ENCODE results near the gene MAP1LC3A.

The MAP1LC3A gene

DNA sequence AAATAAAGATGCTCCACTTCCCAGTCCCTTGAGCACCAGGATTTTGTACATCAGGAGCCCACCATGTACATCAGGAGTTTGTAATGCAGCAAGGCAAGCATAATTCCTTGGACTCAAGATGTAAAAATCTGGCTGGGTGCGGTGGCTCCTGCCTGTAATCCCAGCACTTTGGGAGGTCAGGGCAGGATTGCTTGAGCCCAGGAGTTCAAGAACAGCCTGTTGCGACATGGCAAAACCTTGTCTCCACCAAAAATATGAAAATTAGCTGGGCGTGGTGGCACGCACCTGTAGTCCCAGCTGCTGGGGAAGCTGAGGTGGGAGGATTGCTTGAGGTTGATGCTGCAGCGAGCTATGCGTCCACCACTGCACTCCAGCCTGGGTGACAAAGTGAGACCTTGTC is 16.1 kb upstream of the MAP1LC3A start:
- FAIRE-seq: no peak
- no peak for DNase-seq (ENCODE audit: insufficient read length)
- TF ChIP-seq TAF1 (IDR thresholded peaks at IDR 0.05; ENCODE audit: borderline replicate concordance, low read depth, low read length): no peak
- no peak for TF ChIP-seq POLR2AphosphoS5 (IDR thresholded peaks at IDR 0.05; ENCODE audit: low read depth, low read length)
- no peak for TF ChIP-seq POLR2A (IDR thresholded peaks at IDR 0.05; ENCODE audit: low read depth, low read length)

DNA sequence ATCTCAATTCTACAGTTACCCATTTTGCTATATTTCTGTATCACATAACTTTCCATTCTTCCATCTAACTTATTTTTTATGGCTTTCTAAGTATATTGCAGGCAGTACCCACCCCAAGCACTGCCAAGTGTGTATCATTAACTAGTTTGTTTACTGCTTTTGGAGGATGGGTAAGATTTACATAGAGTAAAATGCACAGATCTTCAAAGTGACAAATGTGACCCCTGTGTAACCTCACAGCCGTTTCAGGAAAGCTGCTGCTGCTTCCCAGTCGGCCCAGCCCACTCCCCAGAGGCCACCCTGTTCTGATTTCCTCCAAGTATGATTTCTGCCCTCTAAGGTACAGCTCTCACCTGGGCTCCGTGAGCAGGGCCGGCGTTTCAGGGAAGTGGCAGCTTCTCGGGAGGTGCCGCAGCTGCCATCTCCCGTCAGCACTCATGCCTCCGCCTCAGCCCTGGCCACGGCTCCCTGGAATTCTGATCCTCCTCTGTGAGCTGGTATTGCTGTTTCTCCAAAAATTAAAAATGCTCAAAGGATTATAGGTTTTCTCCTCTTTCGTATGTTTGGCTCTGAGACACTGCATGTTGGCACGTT is 15.0 kb upstream of the MAP1LC3A start:
- no peak for TF ChIP-seq TAF1 (IDR thresholded peaks at IDR 0.05; ENCODE audit: borderline replicate concordance, low read depth, low read length)
- no peak for TF ChIP-seq POLR2A (IDR thresholded peaks at IDR 0.05; ENCODE audit: low read depth, low read length)
- no peak for TF ChIP-seq POLR2AphosphoS5 (IDR thresholded peaks at IDR 0.05; ENCODE audit: low read depth, low read length)
- FAIRE-seq: no peak
- DNase-seq (ENCODE audit: insufficient read length): no peak

DNA sequence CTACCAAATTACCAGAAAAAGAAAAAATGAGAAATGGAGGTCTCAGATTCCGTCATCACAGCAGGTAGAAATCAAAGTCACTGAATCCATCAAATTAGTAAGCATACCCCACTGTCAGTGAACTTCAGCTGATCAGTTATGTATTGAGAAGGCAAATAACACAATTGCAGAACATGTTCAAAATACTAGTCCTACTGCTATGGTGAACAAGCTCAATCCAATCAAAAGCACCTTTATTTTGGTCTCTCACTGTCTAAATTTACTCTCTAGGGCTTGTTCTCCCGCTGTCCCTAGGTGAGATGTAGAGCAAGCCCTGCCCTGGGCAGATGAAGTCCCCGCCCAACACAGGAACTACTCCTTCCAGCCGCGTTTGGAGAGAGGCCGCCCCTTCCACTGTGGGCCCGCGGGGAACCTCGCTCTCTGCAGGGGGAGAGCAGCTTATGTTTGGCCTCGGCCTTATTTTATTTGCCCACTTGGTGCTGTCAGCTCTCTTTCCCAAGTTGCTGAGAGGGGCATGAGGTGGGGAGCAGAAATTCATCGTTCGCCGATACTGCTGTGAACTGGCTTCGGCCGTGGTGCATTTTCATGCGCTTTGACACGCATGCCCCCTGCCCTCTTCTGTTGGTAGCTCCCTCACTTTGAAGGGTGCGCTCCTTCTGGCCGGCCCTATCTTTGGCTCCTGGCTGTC is 14.3 kb upstream of the MAP1LC3A start:
- FAIRE-seq (no peak), DNase-seq (ENCODE audit: insufficient read length) (no peak)
- TF ChIP-seq TAF1 (IDR thresholded peaks at IDR 0.05; ENCODE audit: borderline replicate concordance, low read depth, low read length): no peak
- TF ChIP-seq POLR2A (IDR thresholded peaks at IDR 0.05; ENCODE audit: low read depth, low read length): no peak

DNA sequence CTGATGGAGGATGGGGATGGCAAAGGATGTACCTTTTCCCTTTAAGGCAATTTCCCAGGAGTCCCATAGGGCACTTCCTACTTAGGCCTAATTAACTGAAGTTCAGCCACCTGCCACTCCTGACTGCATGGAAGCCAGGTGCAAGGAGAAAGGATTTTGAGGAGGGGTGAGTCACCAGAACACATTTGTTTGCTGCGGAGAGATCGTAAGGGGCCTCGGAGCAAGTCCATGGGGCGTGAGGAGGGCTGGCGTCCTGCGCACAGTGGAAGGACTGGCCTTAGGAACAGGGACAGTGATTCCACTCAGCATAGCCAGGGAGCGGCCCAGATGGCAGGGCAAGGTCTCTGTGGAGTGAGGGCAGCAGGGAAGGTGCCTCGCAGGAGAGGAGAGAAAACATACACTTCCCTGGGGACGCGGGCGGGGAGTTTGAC is 11.8 kb upstream of the MAP1LC3A start:
- TF ChIP-seq TAF1 (IDR thresholded peaks at IDR 0.05; ENCODE audit: borderline replicate concordance, low read depth, low read length) (no peak), POLR2A (IDR thresholded peaks at IDR 0.05; ENCODE audit: low read depth, low read length) (no peak), POLR2AphosphoS5 (IDR thresholded peaks at IDR 0.05; ENCODE audit: low read depth, low read length) (no peak)
- DNase-seq (ENCODE audit: insufficient read length) (no peak), FAIRE-seq (no peak)

DNA sequence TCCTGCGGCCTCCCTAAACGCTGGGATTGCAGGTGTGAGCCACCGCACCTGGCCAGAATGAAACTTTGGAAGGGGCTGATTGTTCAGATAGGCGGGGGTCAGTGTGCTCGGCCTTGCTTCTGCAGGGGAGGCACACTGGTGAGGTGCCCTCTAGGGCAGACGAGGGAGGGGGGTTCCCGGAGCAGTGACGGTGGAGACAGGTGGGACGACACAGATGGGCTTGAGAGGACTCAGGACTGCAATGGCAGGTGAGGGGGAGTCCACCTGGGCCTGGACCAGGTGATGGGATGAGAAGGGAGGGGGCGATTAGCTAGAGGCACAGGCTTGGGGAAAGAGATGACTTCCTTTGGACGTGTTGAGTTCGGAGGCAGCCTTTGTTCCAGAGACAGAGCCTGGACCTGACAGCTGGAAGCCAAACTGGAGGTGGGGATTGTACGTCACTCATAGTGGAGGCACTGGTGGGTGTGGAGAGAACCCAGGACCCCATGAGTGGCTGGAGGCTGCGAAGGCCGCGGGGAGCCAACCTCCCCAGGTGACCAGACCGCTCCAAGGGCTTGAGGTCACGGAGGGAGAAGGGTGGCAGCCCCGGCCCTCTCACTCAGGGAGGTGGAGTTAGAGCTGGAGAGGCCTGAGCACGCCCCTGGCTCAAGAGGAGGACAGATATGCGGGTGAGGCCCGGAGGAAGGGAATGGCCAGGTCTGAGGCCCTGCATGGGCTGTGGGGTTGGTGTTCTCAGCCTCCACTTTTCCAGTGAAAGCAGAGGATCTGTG is 10.5 kb upstream of the MAP1LC3A start:
- no peak for TF ChIP-seq POLR2AphosphoS5 (IDR thresholded peaks at IDR 0.05; ENCODE audit: low read depth, low read length)
- TF ChIP-seq POLR2A (IDR thresholded peaks at IDR 0.05; ENCODE audit: low read depth, low read length): no peak
- no peak for TF ChIP-seq TAF1 (IDR thresholded peaks at IDR 0.05; ENCODE audit: borderline replicate concordance, low read depth, low read length)
- FAIRE-seq: no peak
- no peak for DNase-seq (ENCODE audit: insufficient read length)

DNA sequence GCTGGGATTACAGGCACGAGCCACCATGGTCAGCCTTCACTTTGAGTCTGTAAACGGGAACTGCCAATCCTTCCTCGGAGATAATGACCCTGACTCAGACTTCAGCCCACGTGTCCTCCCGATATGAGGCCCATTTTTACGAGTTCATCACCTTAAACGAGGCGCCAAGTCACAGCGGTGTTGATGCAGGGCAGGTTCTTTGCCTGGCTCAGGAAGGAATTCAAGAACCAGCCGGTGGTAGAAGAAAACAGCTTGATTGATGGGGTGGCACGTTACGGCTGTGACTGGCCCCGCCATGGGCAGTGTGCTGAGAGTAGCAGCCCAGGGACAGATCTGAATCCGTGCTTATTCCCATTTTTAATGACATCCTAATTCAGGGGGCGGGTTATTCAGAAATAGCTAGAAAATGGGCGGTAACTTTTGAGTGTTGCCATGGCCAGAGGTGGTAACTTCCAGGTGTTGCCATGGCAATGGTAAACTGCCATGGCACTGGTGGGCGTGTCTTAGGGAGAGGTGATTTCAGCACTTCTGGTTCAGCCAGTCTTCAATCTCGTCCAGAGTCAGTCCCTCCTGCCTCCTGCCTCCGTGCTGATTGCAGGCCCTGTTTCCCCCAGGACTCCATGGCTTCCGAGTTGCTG is 9.1 kb upstream of the MAP1LC3A start:
- FAIRE-seq: no peak
- DNase-seq (ENCODE audit: insufficient read length): no peak
- TF ChIP-seq POLR2A (IDR thresholded peaks at IDR 0.05; ENCODE audit: low read depth, low read length) (no peak), TAF1 (IDR thresholded peaks at IDR 0.05; ENCODE audit: borderline replicate concordance, low read depth, low read length) (no peak)

DNA sequence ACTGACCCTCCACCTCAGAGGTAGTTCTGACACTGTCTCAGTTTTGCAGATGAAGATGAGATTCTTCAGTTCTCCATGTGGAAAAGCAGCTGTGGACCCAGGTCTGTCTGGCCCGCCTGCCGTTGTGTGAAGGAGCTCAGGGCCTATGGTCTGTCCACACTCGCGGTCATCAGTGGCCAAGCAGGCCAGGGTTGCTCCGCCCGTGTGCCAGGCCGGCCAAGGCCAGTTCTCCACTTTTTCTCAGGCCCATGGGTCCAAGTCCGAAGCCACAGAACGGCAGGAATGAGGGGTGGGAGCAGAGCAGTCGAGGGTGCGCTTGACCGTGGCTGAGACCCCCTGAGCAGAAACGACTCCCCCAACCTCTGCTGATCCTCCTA is 8.6 kb upstream of the MAP1LC3A start:
- DNase-seq (ENCODE audit: insufficient read length) (no peak), FAIRE-seq (no peak)
- no peak for TF ChIP-seq TAF1 (IDR thresholded peaks at IDR 0.05; ENCODE audit: borderline replicate concordance, low read depth, low read length)
- no peak for TF ChIP-seq POLR2AphosphoS5 (IDR thresholded peaks at IDR 0.05; ENCODE audit: low read depth, low read length)
- no peak for TF ChIP-seq POLR2A (IDR thresholded peaks at IDR 0.05; ENCODE audit: low read depth, low read length)

DNA sequence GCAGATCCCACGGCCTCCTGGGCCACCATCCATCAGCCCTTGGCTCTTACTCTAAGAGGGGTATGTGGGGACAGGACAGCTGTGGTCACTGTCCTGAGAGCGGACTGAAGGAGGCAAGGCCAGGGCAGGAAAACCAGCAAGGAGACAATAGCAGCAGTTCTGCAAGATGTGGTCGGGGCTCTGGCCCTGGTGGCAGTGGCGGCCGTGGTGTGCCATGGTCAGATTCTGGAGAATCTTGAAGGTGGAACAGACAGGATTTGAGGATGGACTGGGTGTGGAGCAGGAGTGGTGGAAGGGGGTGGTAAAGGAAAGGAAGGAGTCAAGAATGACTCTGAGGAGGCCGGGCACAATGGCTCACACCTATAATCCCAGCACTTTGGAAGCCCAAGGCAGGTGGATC is 5.9 kb upstream of the MAP1LC3A start:
- DNase-seq (ENCODE audit: insufficient read length) (no peak), FAIRE-seq (no peak)
- no peak for TF ChIP-seq TAF1 (IDR thresholded peaks at IDR 0.05; ENCODE audit: borderline replicate concordance, low read depth, low read length)
- TF ChIP-seq POLR2A (IDR thresholded peaks at IDR 0.05; ENCODE audit: low read depth, low read length): no peak
- no peak for TF ChIP-seq POLR2AphosphoS5 (IDR thresholded peaks at IDR 0.05; ENCODE audit: low read depth, low read length)

DNA sequence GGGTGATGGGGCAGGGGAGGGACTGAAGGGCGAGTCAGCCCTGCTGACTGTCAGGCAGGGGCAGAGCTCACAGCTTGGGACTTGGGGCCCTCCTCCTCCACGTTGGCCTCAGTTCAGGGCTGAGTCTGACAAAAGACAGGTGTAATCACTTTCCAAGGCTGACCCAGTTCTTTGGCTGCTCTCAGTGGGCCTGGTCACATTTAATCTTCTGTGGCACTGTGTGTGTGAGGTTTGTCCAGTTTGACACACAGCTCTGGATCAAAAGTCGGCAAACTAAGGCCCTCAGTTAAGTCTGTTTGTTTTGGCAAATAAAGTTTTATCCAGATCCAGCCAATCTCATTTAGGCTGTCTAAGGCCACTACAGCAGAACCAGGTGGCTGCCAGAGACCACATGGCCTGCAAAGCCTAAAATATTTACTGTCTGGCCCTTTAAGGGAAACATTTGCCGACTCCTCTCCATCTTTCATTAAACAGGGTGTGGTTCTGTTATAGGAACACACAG is 5.1 kb upstream of the MAP1LC3A start:
- FAIRE-seq (no peak), DNase-seq (ENCODE audit: insufficient read length) (no peak)
- TF ChIP-seq TAF1 (IDR thresholded peaks at IDR 0.05; ENCODE audit: borderline replicate concordance, low read depth, low read length) (no peak), POLR2AphosphoS5 (IDR thresholded peaks at IDR 0.05; ENCODE audit: low read depth, low read length) (no peak), POLR2A (IDR thresholded peaks at IDR 0.05; ENCODE audit: low read depth, low read length) (no peak)

DNA sequence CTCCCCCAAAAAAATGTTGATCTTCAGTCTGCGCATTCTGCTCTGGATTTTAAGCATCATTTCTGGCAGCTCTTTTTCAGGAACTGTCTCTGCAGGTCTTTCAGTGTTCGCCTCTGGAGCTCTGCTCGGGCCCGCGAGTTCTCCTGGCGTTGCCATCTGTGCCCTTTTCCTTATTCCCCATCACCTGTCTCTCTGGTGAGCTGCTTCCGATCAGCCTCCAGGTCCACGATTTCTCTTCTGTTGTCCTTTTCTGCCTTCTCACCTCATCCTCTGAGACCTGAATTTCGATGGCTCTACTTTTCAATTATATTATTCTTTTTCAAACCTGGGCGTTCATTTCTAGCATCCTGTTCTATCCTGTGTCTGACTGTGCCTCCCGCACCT is 590 bp upstream of the MAP1LC3A start:
- TF ChIP-seq TAF1 (IDR thresholded peaks at IDR 0.05; ENCODE audit: borderline replicate concordance, low read depth, low read length) (no peak), POLR2A (IDR thresholded peaks at IDR 0.05; ENCODE audit: low read depth, low read length) (no peak), POLR2AphosphoS5 (IDR thresholded peaks at IDR 0.05; ENCODE audit: low read depth, low read length) (no peak)
- DNase-seq (ENCODE audit: insufficient read length) (no peak), FAIRE-seq (no peak)

DNA sequence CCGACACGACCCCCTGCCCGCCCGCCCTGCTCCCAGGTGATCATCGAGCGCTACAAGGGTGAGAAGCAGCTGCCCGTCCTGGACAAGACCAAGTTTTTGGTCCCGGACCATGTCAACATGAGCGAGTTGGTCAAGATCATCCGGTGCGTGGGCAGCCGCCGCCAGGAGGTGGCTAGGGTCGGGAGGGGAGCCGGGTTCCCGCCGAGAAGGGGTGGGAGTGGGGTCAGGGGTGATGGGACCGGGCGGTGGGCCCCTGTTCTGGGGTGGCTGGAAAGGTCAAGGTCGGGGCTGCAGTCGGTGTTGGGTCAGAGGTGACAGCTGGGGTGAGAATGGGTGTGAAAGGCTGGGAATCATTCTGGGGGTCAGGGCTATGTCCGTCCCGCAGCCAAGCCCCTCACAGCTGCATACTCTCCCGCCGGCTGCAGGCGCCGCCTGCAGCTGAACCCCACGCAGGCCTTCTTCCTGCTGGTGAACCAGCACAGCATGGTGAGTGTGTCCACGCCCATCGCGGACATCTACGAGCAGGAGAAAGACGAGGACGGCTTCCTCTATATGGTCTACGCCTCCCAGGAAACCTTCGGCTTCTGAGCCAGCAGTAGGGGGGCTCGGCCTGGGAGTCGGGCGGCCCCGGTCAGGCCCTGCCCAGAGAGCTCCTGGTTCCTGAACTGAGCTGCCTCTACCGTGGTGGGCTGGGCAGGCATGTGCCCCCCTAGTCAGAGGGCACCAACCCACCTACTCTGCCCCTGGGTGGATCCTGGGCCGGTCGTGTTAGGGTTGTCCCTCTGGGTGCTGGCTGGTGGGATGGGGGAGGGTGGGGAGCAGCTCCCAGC is 1.0 kb downstream of the MAP1LC3A start:
- DNase-seq (ENCODE audit: insufficient read length): no peak
- TF ChIP-seq TAF1 (IDR thresholded peaks at IDR 0.05; ENCODE audit: borderline replicate concordance, low read depth, low read length) (no peak), POLR2A (IDR thresholded peaks at IDR 0.05; ENCODE audit: low read depth, low read length) (no peak), POLR2AphosphoS5 (IDR thresholded peaks at IDR 0.05; ENCODE audit: low read depth, low read length) (no peak)
- FAIRE-seq: no peak
